Measurements from ENCODE around the gene HYDIN. TPM values are rescaled to one million over a fixed set of nuclear protein-coding genes. Genes with fewer than 3 reads are reported as not detected.
"Not testable (repeated sequence)": the region's sequence is repeated elsewhere in the genome, so short reads cannot be mapped to it uniquely, and the experiment has no call there.

HYDIN gene
- total RNA-seq, 2 experiments from 2014 or later, result not detected

DNA sequence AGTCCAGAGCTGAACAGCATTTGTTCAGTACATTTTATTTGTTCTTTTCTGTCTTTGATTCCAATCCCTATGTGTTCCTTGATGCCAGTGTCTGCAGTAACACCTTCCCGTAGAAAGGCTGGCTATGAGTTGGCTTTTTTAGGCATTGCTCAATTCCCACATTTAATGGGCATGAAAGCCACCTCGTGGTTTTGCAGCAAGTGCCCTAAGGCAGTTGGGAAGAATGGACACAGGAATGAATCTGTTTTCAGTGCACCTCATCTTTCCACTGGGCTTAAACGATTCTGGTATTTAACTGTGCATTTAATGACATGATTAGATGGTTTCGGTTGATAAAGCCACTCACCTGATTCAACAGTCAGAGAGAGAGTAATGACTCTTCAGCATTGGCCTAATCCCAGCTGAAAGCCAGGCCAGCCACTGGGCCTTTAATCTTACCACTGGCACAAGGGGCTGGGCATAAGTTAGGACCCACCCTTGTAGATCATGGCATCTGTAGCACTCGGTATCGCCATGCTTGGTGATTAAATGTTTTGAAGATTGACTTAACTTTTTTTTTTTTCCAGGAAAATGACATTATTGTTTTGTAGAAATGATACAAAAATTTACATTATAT, 211.3 kb downstream of the HYDIN start:
- DNase-seq; H3K36me3 Mint-ChIP-seq (ENCODE audit: low read depth); ATAC-seq; CTCF ChIA-PET; H3K27me3 Mint-ChIP-seq (ENCODE audit: low read depth); H3K27ac Mint-ChIP-seq; POLR2A ChIA-PET; H3K4me1 Mint-ChIP-seq (ENCODE audit: low read depth); H3K4me3 Mint-ChIP-seq; H3K9me3 Mint-ChIP-seq (ENCODE audit: insufficient read depth): not testable (repeated sequence)

DNA sequence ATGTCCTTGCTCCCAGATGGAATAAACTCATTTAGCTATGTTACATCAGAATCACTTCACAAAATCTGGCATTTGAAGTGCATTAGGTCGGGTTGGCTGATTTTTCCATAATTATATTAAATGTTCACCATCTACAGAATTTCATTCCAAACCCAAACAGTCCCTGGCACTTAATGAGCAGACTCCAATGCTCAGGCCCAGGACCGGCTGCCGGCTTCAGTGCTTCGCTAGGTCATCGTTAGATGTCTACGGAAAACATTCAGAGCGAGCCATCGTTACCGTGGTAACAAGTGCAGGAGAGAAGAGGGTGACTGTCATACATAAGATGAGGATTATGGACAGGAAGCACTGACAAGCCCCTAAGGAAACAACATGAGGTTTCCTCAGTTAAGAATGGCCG, 215.1 kb downstream of the HYDIN start:
- H3K9me3 Mint-ChIP-seq (ENCODE audit: insufficient read depth); H3K4me3 Mint-ChIP-seq; POLR2A ChIA-PET; H3K4me1 Mint-ChIP-seq (ENCODE audit: low read depth); H3K27me3 Mint-ChIP-seq (ENCODE audit: low read depth); ATAC-seq; DNase-seq; H3K27ac Mint-ChIP-seq; H3K36me3 Mint-ChIP-seq (ENCODE audit: low read depth); CTCF ChIA-PET: not testable (repeated sequence)

DNA sequence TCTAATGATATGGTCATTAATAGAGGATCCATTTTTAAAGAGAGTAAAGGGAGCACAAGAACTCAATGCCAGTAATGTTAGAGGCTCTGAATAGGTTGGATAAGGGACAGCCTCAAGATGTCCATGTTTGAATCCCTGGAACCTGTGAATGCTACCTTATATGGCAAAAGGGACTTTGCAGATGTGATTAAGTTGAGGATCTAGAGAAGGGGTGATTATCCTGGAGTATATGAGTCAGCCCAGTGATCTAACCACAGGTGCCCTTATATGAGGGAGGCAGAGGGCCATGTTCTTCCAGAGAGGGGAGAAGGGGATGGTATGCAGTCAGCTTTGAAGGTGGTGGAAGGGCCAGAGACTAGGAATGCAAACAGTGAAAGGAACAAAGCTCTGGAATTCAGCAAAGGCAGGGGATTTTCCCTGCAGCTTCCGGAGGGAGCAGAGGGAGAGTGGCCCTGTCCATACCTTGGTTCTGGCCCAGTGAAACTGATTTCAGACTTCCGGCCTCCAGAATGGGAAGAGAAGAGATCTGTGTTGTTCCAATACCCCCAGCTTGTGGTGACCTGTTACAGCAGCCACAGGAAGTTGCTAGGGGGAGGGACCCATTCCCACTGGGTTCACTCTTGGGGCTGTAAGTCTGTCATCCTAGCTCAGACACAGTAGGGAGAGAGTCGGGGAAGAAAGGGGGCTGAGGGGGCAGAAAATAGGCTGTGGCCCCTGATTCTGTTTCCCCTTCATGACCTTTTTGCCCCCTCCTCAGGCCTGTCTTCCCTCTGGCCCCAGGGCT, 220.9 kb downstream of the HYDIN start:
- CTCF ChIA-PET; DNase-seq; H3K9me3 Mint-ChIP-seq (ENCODE audit: insufficient read depth); H3K4me1 Mint-ChIP-seq (ENCODE audit: low read depth); H3K27me3 Mint-ChIP-seq (ENCODE audit: low read depth); H3K36me3 Mint-ChIP-seq (ENCODE audit: low read depth); H3K4me3 Mint-ChIP-seq; H3K27ac Mint-ChIP-seq; ATAC-seq; POLR2A ChIA-PET: not testable (repeated sequence)

DNA sequence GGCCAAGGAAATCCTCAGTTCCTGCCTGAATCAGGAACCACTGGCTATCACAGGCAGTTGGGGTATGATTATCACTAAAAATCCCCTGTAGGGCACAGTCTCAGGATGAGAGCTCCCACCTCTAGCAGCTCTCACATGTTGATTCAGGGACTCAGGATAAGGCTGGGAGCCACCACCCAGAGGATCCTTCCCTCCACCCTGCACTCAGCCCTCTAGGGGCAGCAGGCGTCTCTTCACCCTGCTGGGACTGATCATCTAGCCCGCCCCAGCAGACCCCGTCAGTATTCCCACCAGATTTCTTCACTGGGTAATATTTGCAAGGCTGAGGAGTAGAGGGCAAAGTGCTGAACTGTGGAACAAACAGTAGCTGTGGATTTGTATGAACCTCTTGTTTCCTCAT, 224.0 kb downstream of the HYDIN start:
- DNase-seq; H3K36me3 Mint-ChIP-seq (ENCODE audit: low read depth); H3K4me1 Mint-ChIP-seq (ENCODE audit: low read depth); H3K27me3 Mint-ChIP-seq (ENCODE audit: low read depth); CTCF ChIA-PET; H3K9me3 Mint-ChIP-seq (ENCODE audit: insufficient read depth); POLR2A ChIA-PET; H3K4me3 Mint-ChIP-seq; ATAC-seq; H3K27ac Mint-ChIP-seq: not testable (repeated sequence)

DNA sequence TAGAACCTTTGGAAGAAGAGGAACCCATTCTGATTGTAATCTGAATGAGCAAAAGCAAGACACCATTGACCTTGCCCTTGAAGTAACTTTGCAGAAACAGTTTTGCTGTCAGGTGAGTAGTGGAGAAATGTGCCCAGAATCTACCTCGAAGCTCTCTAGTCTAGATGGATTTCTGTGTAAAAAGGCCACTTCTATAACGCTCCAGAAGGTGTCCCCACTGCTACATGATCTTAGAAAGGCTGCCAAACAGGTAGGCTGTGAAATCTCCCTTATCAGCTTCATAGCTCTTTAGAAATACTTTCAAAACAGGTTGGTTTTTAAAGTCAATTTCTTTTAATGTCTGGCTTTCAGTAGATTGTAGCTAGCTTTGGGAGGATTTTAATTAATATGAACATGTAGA, 230.8 kb downstream of the HYDIN start:
- CTCF ChIA-PET, ATAC-seq: not testable (repeated sequence)

DNA sequence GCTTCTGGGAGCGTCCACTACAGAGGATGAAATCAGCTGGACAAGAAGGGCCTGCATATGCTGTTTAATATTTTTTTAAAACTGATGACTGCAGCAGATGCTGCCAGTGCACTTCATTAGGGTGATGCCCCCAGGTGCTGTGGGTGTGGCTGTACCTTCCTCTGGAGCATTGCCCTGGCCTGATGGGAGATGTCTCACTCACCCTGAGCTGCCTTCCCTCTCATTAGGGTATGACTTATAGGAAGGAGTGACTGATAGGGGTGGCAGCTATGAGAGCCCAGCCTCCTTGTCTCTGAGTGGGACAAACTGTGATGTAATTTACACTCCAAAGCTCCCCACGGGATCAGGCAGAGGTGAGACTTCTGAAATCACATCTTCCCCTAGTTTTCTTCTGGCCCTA, 234.7 kb downstream of the HYDIN start:
- H3K27ac Mint-ChIP-seq; ATAC-seq; H3K27me3 Mint-ChIP-seq (ENCODE audit: low read depth); H3K36me3 Mint-ChIP-seq (ENCODE audit: low read depth); H3K9me3 Mint-ChIP-seq (ENCODE audit: insufficient read depth); H3K4me1 Mint-ChIP-seq (ENCODE audit: low read depth); H3K4me3 Mint-ChIP-seq; CTCF ChIA-PET; DNase-seq; POLR2A ChIA-PET: not testable (repeated sequence)

More for the DNA sequence above, 230.8 kb downstream of the HYDIN start:
- POLR2A ChIA-PET; H3K36me3 Mint-ChIP-seq (ENCODE audit: low read depth); H3K4me3 Mint-ChIP-seq; H3K27ac Mint-ChIP-seq; H3K4me1 Mint-ChIP-seq (ENCODE audit: low read depth); H3K9me3 Mint-ChIP-seq (ENCODE audit: insufficient read depth); H3K27me3 Mint-ChIP-seq (ENCODE audit: low read depth); DNase-seq: not testable (repeated sequence)

DNA sequence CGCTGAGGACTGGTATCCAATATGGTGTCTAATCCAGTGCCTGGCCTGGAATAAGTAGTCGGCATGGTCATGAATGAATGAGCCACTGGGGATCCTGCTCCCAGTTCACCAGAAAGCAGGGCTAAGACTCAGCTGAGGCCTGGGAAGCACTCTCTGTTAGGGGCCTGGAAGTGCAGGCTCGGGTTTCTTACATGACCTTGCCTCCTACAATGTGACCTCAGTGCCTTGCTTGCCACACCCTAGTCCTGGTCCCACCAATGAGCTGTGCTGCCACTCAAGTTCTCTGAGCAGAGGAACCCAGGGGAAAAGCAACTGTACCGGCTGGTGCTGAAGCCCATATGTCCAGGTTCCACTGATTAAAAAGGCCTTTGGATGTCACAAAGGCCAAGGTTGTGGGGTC, 238.0 kb downstream of the HYDIN start:
- DNase-seq; ATAC-seq; H3K4me1 Mint-ChIP-seq (ENCODE audit: low read depth); H3K4me3 Mint-ChIP-seq; POLR2A ChIA-PET; H3K27me3 Mint-ChIP-seq (ENCODE audit: low read depth); H3K27ac Mint-ChIP-seq; CTCF ChIA-PET; H3K9me3 Mint-ChIP-seq (ENCODE audit: insufficient read depth); H3K36me3 Mint-ChIP-seq (ENCODE audit: low read depth): not testable (repeated sequence)

DNA sequence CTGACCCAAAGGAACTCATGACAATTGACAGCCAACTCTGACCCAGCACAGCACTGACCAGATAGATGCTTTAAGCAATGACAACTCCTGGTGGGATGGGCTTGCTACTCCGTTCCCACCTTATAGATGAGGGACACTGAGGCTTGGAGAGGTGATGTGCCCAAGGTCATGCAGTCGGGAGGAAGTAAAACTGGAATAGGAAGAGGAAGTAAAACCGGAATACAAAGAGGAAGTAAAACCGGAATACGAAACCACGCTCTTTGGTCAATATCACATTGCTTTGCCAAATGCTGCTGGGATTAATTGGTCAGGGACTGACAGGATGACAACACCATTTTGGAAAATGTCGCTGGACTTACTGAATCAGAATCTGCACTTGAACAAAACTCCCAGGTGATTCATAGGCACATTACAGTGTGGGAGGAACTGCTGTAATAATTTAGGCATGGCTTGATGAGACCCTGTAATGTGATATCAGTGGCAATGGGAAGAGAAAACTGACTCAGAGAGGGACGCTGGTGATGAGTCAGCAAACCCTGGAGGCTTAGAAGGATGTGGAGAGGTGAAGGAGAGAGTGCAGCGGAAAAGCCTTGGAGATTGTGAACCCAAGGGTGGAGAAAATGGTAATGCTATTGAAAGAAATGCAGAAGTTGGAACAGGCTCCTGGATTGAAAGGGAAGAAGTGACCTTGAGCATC, 243.4 kb downstream of the HYDIN start:
- H3K4me3 Mint-ChIP-seq; ATAC-seq; H3K27me3 Mint-ChIP-seq (ENCODE audit: low read depth); H3K9me3 Mint-ChIP-seq (ENCODE audit: insufficient read depth); CTCF ChIA-PET; H3K36me3 Mint-ChIP-seq (ENCODE audit: low read depth); POLR2A ChIA-PET; H3K4me1 Mint-ChIP-seq (ENCODE audit: low read depth); DNase-seq; H3K27ac Mint-ChIP-seq: not testable (repeated sequence)

DNA sequence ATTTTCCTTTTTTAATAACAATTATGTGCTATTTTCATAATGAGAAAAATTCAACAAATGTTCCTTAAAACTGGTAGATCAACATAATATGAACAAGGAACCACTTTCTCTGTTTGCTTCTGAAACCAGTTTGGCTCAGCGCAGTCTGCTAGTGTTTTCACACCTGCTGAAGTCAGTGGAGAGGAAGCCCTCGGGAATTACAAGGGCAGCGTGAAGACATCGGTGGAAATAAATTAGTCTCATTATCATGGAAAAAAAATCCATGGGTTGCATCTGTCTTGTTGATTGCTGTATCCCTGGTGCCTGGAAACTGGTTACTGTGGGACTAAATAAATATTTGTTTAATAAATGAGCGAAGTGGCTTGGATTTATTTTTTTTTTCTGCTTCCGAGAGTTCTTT, 245.8 kb downstream of the HYDIN start:
- CTCF ChIA-PET, POLR2A ChIA-PET, H3K4me3 Mint-ChIP-seq: not testable (repeated sequence)

DNA sequence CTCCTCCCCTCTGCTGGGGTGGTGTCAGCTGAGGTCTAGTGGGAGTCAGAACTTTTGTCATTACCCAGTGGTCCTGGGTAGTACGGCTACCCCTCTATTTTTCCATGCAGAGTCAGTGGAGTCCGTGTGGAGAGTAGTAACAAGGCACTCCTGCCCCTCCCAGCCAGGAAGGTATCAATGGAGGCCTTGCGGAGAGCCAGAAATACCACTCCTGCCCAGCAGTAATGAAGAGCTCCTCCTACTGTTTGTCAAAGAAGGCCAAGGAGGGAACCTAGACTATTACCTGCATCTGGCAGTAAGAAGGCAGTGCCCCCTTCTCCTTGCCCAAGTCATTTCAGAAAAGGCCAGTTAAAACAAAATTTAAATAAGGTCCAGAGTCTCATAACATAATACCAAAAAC, 262.2 kb downstream of the HYDIN start:
- H3K27ac Mint-ChIP-seq; H3K9me3 Mint-ChIP-seq (ENCODE audit: insufficient read depth); DNase-seq; H3K4me3 Mint-ChIP-seq; H3K27me3 Mint-ChIP-seq (ENCODE audit: low read depth); H3K4me1 Mint-ChIP-seq (ENCODE audit: low read depth); POLR2A ChIA-PET; ATAC-seq; CTCF ChIA-PET; H3K36me3 Mint-ChIP-seq (ENCODE audit: low read depth): not testable (repeated sequence)

More for the DNA sequence above, 245.8 kb downstream of the HYDIN start:
- ATAC-seq; H3K36me3 Mint-ChIP-seq (ENCODE audit: low read depth); H3K9me3 Mint-ChIP-seq (ENCODE audit: insufficient read depth); DNase-seq; H3K4me1 Mint-ChIP-seq (ENCODE audit: low read depth); H3K27me3 Mint-ChIP-seq (ENCODE audit: low read depth); H3K27ac Mint-ChIP-seq: not testable (repeated sequence)

DNA sequence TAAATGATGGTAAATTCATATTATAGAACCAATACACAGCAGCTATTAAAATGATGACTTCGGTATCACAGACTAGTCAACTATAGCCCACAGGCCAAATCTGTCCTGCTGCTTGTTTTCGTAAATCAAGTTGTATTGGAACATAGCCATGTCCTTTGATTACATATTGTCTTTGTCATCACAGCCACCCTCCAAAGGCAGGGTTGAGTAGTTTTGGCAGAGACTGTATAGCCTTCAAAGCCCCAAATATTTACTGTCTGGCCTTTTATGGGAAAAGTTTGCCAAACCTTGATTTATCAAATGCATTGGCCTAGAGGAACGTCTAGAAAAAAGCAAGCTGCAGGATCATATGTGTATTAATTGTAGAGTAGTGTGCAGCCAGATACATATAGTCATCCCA, 270.4 kb downstream of the HYDIN start:
- H3K4me1 Mint-ChIP-seq (ENCODE audit: low read depth); H3K9me3 Mint-ChIP-seq (ENCODE audit: insufficient read depth); H3K4me3 Mint-ChIP-seq; POLR2A ChIA-PET; CTCF ChIA-PET; H3K27me3 Mint-ChIP-seq (ENCODE audit: low read depth); ATAC-seq; H3K27ac Mint-ChIP-seq; DNase-seq; H3K36me3 Mint-ChIP-seq (ENCODE audit: low read depth): not testable (repeated sequence)

DNA sequence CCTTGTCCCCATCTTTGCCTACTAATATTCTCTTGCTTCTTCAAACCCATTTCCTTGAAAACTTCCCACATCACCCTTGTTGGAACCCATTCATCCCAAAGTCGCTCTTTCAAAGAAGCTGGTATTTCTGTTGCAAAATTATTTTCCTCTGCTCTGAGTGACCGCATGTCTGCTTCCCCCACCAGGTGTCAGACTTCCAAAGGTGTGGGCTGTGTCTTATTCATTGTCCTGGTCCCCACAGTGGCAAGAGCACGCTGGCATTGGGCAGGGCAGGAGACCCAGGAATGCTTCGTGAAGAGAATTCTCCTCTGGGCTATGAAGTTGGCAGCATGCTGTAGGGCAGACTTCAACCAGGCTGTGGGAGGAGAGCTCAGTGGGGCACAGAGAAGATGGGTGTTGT, 275.6 kb downstream of the HYDIN start:
- H3K4me1 Mint-ChIP-seq (ENCODE audit: low read depth); POLR2A ChIA-PET; H3K27ac Mint-ChIP-seq; H3K9me3 Mint-ChIP-seq (ENCODE audit: insufficient read depth); DNase-seq; H3K4me3 Mint-ChIP-seq; H3K27me3 Mint-ChIP-seq (ENCODE audit: low read depth); H3K36me3 Mint-ChIP-seq (ENCODE audit: low read depth); CTCF ChIA-PET; ATAC-seq: not testable (repeated sequence)
